Mesenchymal stem cell (in vitro differentiated cells and primary cell): ENCODE measurements around the gene RAB7B.
"Not testable (repeated sequence)": the region's sequence is repeated elsewhere in the genome, so short reads cannot be mapped to it uniquely, and the experiment has no call there.

Experiments
- DNase-seq: peaks from one replicate; pipeline ENCODE4 v3.0.0-alpha.2; 2013
- H2AFZ ChIP-seq: one replicate; pipeline ENCODE4 v1.6.1; 2013; ENCODE audit warnings: low read depth, mild to moderate bottlenecking, control low read depth, inconsistent platforms, low read length, moderate library complexity
- H2AK5ac ChIP-seq: 2 replicates; pipeline ENCODE4 v1.6.1; 2013; ENCODE audit warnings: low read length, moderate library complexity, mild to moderate bottlenecking, inconsistent platforms; ENCODE audit not compliant: severe bottlenecking
- H2BK120ac ChIP-seq: one replicate; pipeline ENCODE4 v1.6.1; 2013; ENCODE audit warnings: low read depth, mild to moderate bottlenecking, inconsistent platforms, low read length, moderate library complexity
- H2BK12ac ChIP-seq, 2 experiments: one replicate each; pipeline ENCODE4 v1.6.1; 2013; ENCODE audit warnings: inconsistent platforms in 2 of 2, low read length in 2 of 2, mild to moderate bottlenecking in 2 of 2, moderate library complexity in 2 of 2, control low read depth in 1 of 2
- H2BK15ac ChIP-seq: one replicate; pipeline ENCODE4 v1.6.1; 2013; ENCODE audit warnings: mild to moderate bottlenecking, low read depth, inconsistent platforms; ENCODE audit not compliant: poor library complexity, severe bottlenecking
- H2BK5ac ChIP-seq: 2 replicates; pipeline ENCODE4 v1.6.1; 2013; ENCODE audit warnings: low read depth, mild to moderate bottlenecking, low read length, control low read depth, inconsistent platforms; ENCODE audit not compliant: poor library complexity, severe bottlenecking
- H3K14ac ChIP-seq, 2 experiments: one replicate each; pipeline ENCODE4 v1.6.1; 2013; ENCODE audit warnings: inconsistent platforms in 2 of 2, low read length in 2 of 2, control low read depth in 1 of 2, mild to moderate bottlenecking in 1 of 2, moderate library complexity in 1 of 2
- H3K18ac ChIP-seq, 2 experiments: one replicate each; pipeline ENCODE4 v1.6.1; 2013; ENCODE audit warnings: inconsistent platforms in 2 of 2, low read length in 2 of 2, control low read depth in 1 of 2, low read depth in 1 of 2, mild to moderate bottlenecking in 1 of 2
- H3K23ac ChIP-seq, 2 experiments: one replicate each; pipeline ENCODE4 v1.6.1; 2013; ENCODE audit warnings: inconsistent platforms in 2 of 2, low read length in 2 of 2, mild to moderate bottlenecking in 2 of 2, moderate library complexity in 2 of 2, control low read depth in 1 of 2
- H3K27ac ChIP-seq: 2 replicates; pipeline ENCODE4 v1.5.1; 2013; ENCODE audit warnings: mild to moderate bottlenecking, moderate library complexity, low read length, control low read depth, inconsistent platforms; ENCODE audit not compliant: poor library complexity, severe bottlenecking
- H3K27me3 ChIP-seq, 2 experiments: 2 replicates each; pipeline versions ENCODE4 v1.6.1 to v1.7.0; 2013; ENCODE audit warnings: low read length in 2 of 2, mild to moderate bottlenecking in 2 of 2, moderate library complexity in 2 of 2, control low read depth in 1 of 2, inconsistent platforms in 1 of 2; ENCODE audit not compliant: control insufficient read depth in 1 of 2, insufficient read depth in 1 of 2
- H3K36me3 ChIP-seq, 2 experiments: 2 replicates each; pipeline versions ENCODE4 v1.6.1 to v1.7.0; 2013; ENCODE audit warnings: low read length in 2 of 2, control low read depth in 1 of 2, inconsistent platforms in 1 of 2, low read depth in 1 of 2, mild to moderate bottlenecking in 1 of 2; ENCODE audit not compliant: insufficient read depth in 2 of 2, control insufficient read depth in 1 of 2
- H3K4ac ChIP-seq, 2 experiments: one replicate each; pipeline ENCODE4 v1.6.1; 2013; ENCODE audit warnings: inconsistent platforms in 2 of 2, low read length in 2 of 2, mild to moderate bottlenecking in 2 of 2, moderate library complexity in 2 of 2, control low read depth in 1 of 2, low read depth in 1 of 2
- H3K4me1 ChIP-seq: 2 replicates; pipeline ENCODE4 v1.6.1; 2013; ENCODE audit warnings: low read depth, low read length, control low read depth; ENCODE audit not compliant: control insufficient read depth, insufficient read depth
- H3K4me2 ChIP-seq: 2 replicates; pipeline ENCODE4 v1.6.1; 2013; ENCODE audit warnings: low read length, mild to moderate bottlenecking, inconsistent platforms; ENCODE audit not compliant: poor library complexity, severe bottlenecking
- H3K4me3 ChIP-seq, 2 experiments: 2 replicates each; pipeline versions ENCODE4 v1.5.1 to v1.7.0; 2013; ENCODE audit warnings: low read length in 2 of 2, mild to moderate bottlenecking in 2 of 2, control low read depth in 1 of 2, low read depth in 1 of 2; ENCODE audit not compliant: insufficient read depth in 1 of 2
- H3K79me1 ChIP-seq: replicated peaks from 2 replicates; pipeline ENCODE4 v1.6.1; 2013; ENCODE audit warnings: mild to moderate bottlenecking, control low read depth, low read length, inconsistent platforms; ENCODE audit not compliant: poor library complexity, severe bottlenecking
- H3K9ac ChIP-seq: 2 replicates; pipeline ENCODE4 v1.7.0; 2013; ENCODE audit warnings: mild to moderate bottlenecking, low read length, moderate library complexity
- H3K9me3 ChIP-seq: 2 replicates; pipeline ENCODE4 v1.7.0; 2013; ENCODE audit warnings: mild to moderate bottlenecking, low read length; ENCODE audit not compliant: control insufficient read depth
- H4K8ac ChIP-seq: one replicate; pipeline ENCODE4 v1.6.1; 2013; ENCODE audit warnings: inconsistent platforms, mild to moderate bottlenecking, low read length, moderate library complexity
- H4K91ac ChIP-seq: one replicate; pipeline ENCODE4 v1.6.1; 2013; ENCODE audit warnings: mild to moderate bottlenecking, low read length, inconsistent platforms
- WGBS: methylation state at CpG from one replicate; pipeline ENCODE4 v1.1.7; 2013; ENCODE audit warnings: mixed read lengths; 5-methylcytosine and 5-hydroxymethylcytosine counted together

The RAB7B gene

DNA sequence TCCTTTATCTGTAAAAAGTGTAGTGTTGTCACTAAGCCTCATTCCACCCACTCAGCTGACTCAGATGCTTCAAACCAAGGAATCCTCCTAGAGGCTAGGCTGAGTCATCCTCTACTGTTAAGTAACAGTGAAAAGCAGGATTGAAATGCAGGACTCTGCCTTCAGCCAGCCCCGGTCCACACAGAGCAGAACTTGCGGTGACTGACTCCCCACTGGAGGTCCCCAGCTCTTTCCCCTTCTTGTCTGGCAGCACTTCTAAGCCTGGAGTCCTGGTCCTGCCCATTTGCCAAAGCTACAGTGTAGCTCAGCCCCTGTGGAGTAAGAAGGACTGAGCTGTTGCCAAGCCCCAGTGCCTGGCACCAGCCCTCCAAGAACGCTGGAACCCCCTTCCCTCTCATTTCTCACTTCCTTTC, 1.7 kb downstream of the RAB7B start:
- no peak overlapping the region for H3K23ac ChIP-seq
- H3K14ac ChIP-seq: peak overlapping the region in 1 of 2 experiments; percentile 55
- H3K27me3 ChIP-seq: no peaks in the 10 kb centered on the region
- peak overlapping the region; percentile 2 for H3K4me2 ChIP-seq
- peak overlapping the region; percentile 72 for H3K9ac ChIP-seq
- H2AFZ ChIP-seq: peak overlapping the region; percentile 21
- no peaks in the 10 kb centered on the region for H3K9me3 ChIP-seq
- H4K8ac ChIP-seq: peak overlapping the region; percentile 5
- no peak overlapping the region for H2BK5ac ChIP-seq
- H3K79me1 ChIP-seq: no peaks in the 10 kb centered on the region
- H2BK12ac ChIP-seq: peak overlapping the region in 1 of 2 experiments; percentile 87
- H4K91ac ChIP-seq: peak overlapping the region; percentile 18
- H2BK15ac ChIP-seq: no peak overlapping the region
- WGBS: 21% methylated on average over 3 of the region's 3 CpGs
- H3K18ac ChIP-seq: peak overlapping the region; percentile 52 to 75
- H3K4ac ChIP-seq: no peak overlapping the region
- no peak overlapping the region for H2BK120ac ChIP-seq
- H2AK5ac ChIP-seq: peak overlapping the region; percentile 18
- peak; percentile 94 for DNase-seq
- H3K36me3 ChIP-seq: peaks cover 0 to 3% of the 10 kb centered on the region in 2 experiments
- peaks cover 24% of the 10 kb centered on the region for H3K4me1 ChIP-seq
- peak overlapping the region in 1 of 2 experiments; percentile 78 for H3K4me3 ChIP-seq
- peak overlapping the region; percentile 50 for H3K27ac ChIP-seq

DNA sequence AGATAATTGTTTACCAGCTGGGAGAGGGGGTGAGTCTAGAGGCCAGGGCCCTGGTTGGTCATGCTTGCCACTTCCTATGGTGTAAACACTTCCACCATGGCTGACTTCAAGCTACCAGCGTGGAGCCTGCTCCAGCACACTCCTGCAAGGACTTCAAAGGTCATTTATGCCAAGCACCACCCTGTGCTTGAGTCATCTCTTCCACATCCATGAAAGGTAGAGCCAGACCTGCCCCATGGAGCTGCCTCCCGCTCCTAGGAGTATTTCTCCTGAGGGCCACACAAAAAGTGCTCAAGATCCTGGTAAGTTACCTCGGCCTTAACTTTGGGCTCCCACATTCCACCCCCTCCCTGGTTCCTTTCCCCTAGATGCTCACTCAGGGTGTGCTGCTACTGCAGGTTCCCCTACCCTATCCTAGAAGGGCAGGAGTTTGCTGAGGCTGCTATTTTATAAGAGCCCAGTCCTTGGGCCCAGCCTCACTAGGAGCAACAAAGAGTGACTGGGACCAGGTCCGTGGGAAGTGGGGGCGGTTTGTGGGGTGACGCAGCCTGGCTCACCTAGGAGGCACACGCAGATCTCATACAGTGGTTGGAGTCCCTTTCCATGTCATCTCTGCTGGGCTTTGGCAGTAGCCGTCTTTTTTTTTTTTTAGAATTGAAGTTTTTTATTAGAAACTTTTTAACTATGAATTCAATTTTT, 2.4 kb downstream of the RAB7B start:
- Histone ChIP-seq H4K8ac (peak overlapping the region; percentile 27), H3K4me1 (peaks cover 24% of the 10 kb centered on the region), H3K23ac (peak overlapping the region in 1 of 2 experiments; percentile 17), H2BK120ac (no peak overlapping the region), H3K4ac (peak overlapping the region in 1 of 2 experiments; percentile 17), H2AFZ (no peak overlapping the region), H3K27ac (peak overlapping the region; percentile 47), H2AK5ac (peak overlapping the region; percentile 71), H3K27me3 (no peaks in the 10 kb centered on the region), H3K18ac (peak overlapping the region in 1 of 2 experiments; percentile 41), H3K79me1 (no peaks in the 10 kb centered on the region), H2BK12ac (peak overlapping the region in 1 of 2 experiments; percentile 95), H4K91ac (no peak overlapping the region), H2BK5ac (no peak overlapping the region), H3K9me3 (no peaks in the 10 kb centered on the region), H3K9ac (peak overlapping the region; percentile 72), H2BK15ac (peak overlapping the region; percentile 73), H3K4me3 (peak overlapping the region in 1 of 2 experiments; percentile 37), H3K14ac (peak overlapping the region in 1 of 2 experiments; percentile 61), H3K4me2 (no peak overlapping the region), H3K36me3 (peaks cover 0 to 3% of the 10 kb centered on the region in 2 experiments)
- no peak for DNase-seq
- WGBS: 79% methylated on average over 7 of the region's 8 CpGs

DNA sequence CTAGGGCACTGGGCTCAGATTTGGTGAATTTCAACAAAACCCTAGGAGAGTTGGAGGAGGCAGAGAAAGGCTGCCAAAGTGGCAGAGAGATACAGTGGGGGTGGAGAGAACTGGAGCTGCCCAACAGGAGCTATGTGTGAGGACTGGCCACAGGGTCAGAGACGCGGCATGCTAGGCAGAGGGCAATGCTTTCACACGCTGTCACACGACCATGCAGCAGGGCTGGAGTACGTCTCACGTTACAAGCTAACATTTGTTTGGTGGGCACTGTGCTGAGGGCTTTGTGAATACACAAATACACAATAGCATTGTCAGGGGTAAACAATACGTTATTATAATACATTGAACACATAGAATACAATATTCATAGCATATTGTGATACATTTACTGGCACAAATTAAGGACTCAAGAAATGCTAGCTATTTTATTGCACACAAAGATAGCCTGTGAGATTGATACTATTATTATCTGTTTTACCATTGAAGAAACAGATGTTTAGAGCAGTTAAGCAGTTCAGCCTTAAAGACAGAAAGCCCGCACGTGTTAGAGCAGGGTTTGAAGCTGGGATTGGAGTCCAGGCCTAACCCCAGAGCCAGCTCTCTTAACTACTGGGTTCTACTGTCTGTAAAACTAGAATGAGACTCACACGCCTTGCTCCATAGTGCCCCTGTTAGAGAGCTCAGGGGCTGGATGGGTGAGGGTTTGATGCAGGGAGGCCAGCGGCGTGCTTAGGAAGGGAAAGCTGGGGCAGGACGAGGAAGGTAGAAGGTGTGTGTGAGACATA, 4.5 kb downstream of the RAB7B start:
- H2BK5ac ChIP-seq: no peak overlapping the region
- no peak overlapping the region for H3K4me2 ChIP-seq
- no peak overlapping the region for H3K4ac ChIP-seq
- DNase-seq: peak; percentile 44
- no peak overlapping the region for H4K91ac ChIP-seq
- H2AK5ac ChIP-seq: no peak overlapping the region
- no peak overlapping the region for H3K9ac ChIP-seq
- H4K8ac ChIP-seq: no peak overlapping the region
- no peaks in the 10 kb centered on the region for H3K9me3 ChIP-seq
- H3K36me3 ChIP-seq: peaks cover 0 to 6% of the 10 kb centered on the region in 2 experiments
- no peak overlapping the region for H3K14ac ChIP-seq
- H2AFZ ChIP-seq: no peak overlapping the region
- H2BK120ac ChIP-seq: no peak overlapping the region
- H2BK12ac ChIP-seq: no peak overlapping the region
- H3K27ac ChIP-seq: no peak overlapping the region
- no peaks in the 10 kb centered on the region for H3K79me1 ChIP-seq
- H3K4me3 ChIP-seq: no peak overlapping the region
- peak overlapping the region in 1 of 2 experiments; percentile 3 for H3K23ac ChIP-seq
- H3K4me1 ChIP-seq: peaks cover 20% of the 10 kb centered on the region
- H3K27me3 ChIP-seq: no peaks in the 10 kb centered on the region
- no peak overlapping the region for H2BK15ac ChIP-seq
- H3K18ac ChIP-seq: no peak overlapping the region
- WGBS: 57% methylated on average over 11 of the region's 13 CpGs

DNA sequence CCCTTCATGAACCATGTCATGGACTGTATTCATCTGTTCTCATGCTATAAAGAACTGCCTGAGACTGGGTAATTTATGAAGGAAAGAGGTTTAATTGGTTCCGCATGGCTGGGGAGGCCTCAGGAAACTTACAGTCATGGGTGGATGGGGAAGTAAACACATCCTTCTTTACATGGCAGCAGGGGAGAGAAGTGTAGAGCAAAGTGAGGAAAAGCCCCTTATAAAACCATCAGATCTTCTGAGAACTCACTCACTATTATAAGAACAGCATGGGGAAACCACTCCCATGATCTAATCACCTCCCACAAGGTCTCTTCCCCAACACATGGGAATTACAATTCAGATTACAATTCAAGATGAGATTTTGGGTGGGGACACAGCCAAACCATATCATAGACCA, 6.6 kb downstream of the RAB7B start:
- H3K79me1 ChIP-seq, H3K23ac ChIP-seq, H3K27ac ChIP-seq, DNase-seq, H3K18ac ChIP-seq, H2BK5ac ChIP-seq, H4K8ac ChIP-seq, H2BK12ac ChIP-seq, H2AFZ ChIP-seq, H3K4me3 ChIP-seq, H2BK120ac ChIP-seq, H3K9ac ChIP-seq, H3K27me3 ChIP-seq, H3K4me2 ChIP-seq, H4K91ac ChIP-seq, H3K9me3 ChIP-seq, H3K14ac ChIP-seq, H2AK5ac ChIP-seq, H3K4ac ChIP-seq, H3K4me1 ChIP-seq, H2BK15ac ChIP-seq: not testable (repeated sequence)
- WGBS: 92% methylated on average over 1 of the region's 1 CpG
- peaks cover 0 to 26% of the 10 kb centered on the region in 2 experiments for H3K36me3 ChIP-seq
